SU-DHL-6 (cell line): ENCODE results near the gene ABRACL.

ENCODE experiments used
- H2AFZ ChIP-seq: fragments of 200-600 bp; sonication (generic); 2 replicates; pipeline ENCODE4 v1.6.1; 2014; ENCODE audit warnings: low read depth, mild to moderate bottlenecking, moderate library complexity, mixed read lengths, antibody characterized with exemption, low read length; ENCODE audit not compliant: severe bottlenecking
- H3F3A ChIP-seq: fragments of 200-600 bp; shearing (Covaris generic); 2 replicates; pipeline ENCODE4 v1.6.0; 2016; ENCODE audit warnings: antibody characterized with exemption, mild to moderate bottlenecking; ENCODE audit not compliant: insufficient read depth
- H3K27ac ChIP-seq: fragments of 200-600 bp; sonication (generic); 2 replicates; pipeline ENCODE4 v1.5.1; 2016; ENCODE audit warnings: low read depth, mild to moderate bottlenecking, low read length, moderate library complexity, mixed read lengths
- H3K27me3 ChIP-seq: fragments of 200-600 bp; sonication (generic), shearing (Covaris generic); 2 replicates; pipeline ENCODE4 v1.6.0; 2014; ENCODE audit warnings: mild to moderate bottlenecking, low read length
- H3K36me3 ChIP-seq: fragments of 200-600 bp; sonication (generic); 2 replicates; pipeline ENCODE4 v1.6.1; 2014; ENCODE audit warnings: mild to moderate bottlenecking, low read length, mixed read lengths
- H3K4me2 ChIP-seq: fragments of 300-600, 200-600 bp; shearing (Covaris generic), sonication (generic); 2 replicates; pipeline ENCODE4 v1.6.0; 2014; ENCODE audit warnings: low read length, low read depth, mild to moderate bottlenecking; ENCODE audit not compliant: poor library complexity, severe bottlenecking
- H3K4me3 ChIP-seq: fragments of 200-600 bp; sonication (generic); 2 replicates; pipeline ENCODE4 v1.5.1; 2014; ENCODE audit warnings: antibody characterized with exemption, low read length, mild to moderate bottlenecking, mixed read lengths; ENCODE audit not compliant: insufficient read depth, poor library complexity, severe bottlenecking
- H3K79me2 ChIP-seq: fragments of 200-600 bp; sonication (generic); 2 replicates; pipeline ENCODE4 v1.6.1; 2014; ENCODE audit warnings: mild to moderate bottlenecking, low read length, moderate library complexity; ENCODE audit not compliant: insufficient read depth
- H3K9ac ChIP-seq: fragments of 200-600 bp; sonication (generic); 2 replicates; pipeline ENCODE4 v1.7.0; 2014; ENCODE audit warnings: mild to moderate bottlenecking, low read length
- H3K9me2 ChIP-seq: fragments of 200-600 bp; sonication (generic); replicated peaks from 2 replicates; pipeline ENCODE4 v1.6.1; 2014; ENCODE audit warnings: low read length; ENCODE audit not compliant: insufficient read depth
- H3K9me3 ChIP-seq: fragments of 200-600 bp; sonication (generic); 2 replicates; pipeline ENCODE4 v1.6.1; 2014; ENCODE audit warnings: low read length, mixed read lengths; ENCODE audit not compliant: insufficient read depth
- H4K20me1 ChIP-seq: fragments of 200-600 bp; sonication (generic); 2 replicates; pipeline ENCODE4 v1.6.1; 2014; ENCODE audit warnings: low read depth, mild to moderate bottlenecking, antibody characterized with exemption, low read length, moderate library complexity, mixed read lengths
- CTCF ChIP-seq: fragments of 200-600 bp; sonication (generic); IDR thresholded peaks from one replicate; pipeline ENCODE4 v1.5.1; 2017; ENCODE audit warnings: antibody characterized with exemption, mild to moderate bottlenecking, low read length, moderate library complexity; ENCODE audit not compliant: insufficient read depth, poor library complexity, severe bottlenecking
- EZH2phosphoT487 ChIP-seq: fragments of 200-600 bp; sonication (generic), shearing (Covaris generic); conservative IDR thresholded peaks from 2 replicates; pipeline ENCODE4 v1.6.1; 2018; ENCODE audit warnings: mild to moderate bottlenecking, antibody characterized with exemption, low read length, moderate library complexity, mixed read lengths

The ABRACL gene

GRCh38 chr6:139028658-139029469 lies at the start of gene ABRACL:
TSS of gene ABRACL (plus strand) at chr6:139028745. CDS start at chr6:139034161, 5,416 bp downstream.
- H3K9ac ChIP-seq, result peak within 1 kb of the TSS; percentile 71
- no peaks in the 10 kb centered on the region for H3K79me2 ChIP-seq
- H3K27ac ChIP-seq, result no peak within 1 kb of the TSS
- no peaks in the 10 kb centered on the region for H3K9me2 ChIP-seq
- H3K9me3 ChIP-seq, result no peaks in the 10 kb centered on the region
- no peak for TF ChIP-seq CTCF
- no peak for TF ChIP-seq EZH2phosphoT487
- peaks cover 34% of the 10 kb centered on the region for H3F3A ChIP-seq
- no peaks in the 10 kb centered on the region; the same call in 1 of the 2 replicates for H4K20me1 ChIP-seq
- no peaks in the 10 kb centered on the region for H3K27me3 ChIP-seq
- H3K36me3 ChIP-seq, result no peaks in the 10 kb centered on the region
- H3K4me3 ChIP-seq, result peak within 1 kb of the TSS; percentile 82
- peak within 1 kb of the TSS; percentile 90 for H3K4me2 ChIP-seq
- peak within 1 kb of the TSS; percentile 99 for H2AFZ ChIP-seq

- no peak overlapping the region for H3K4me2 ChIP-seq
- no peak overlapping the region for H3K9ac ChIP-seq
- H3K9me3 ChIP-seq, result no peaks in the 10 kb centered on the region
- peaks cover 49% of the 10 kb centered on the region for H3K79me2 ChIP-seq
- H3K36me3 ChIP-seq, result no peaks in the 10 kb centered on the region
- TF ChIP-seq CTCF, result no peak
- no peak for TF ChIP-seq EZH2phosphoT487
- H3K27me3 ChIP-seq, result no peaks in the 10 kb centered on the region
- no peaks in the 10 kb centered on the region for H3F3A ChIP-seq
- no peak overlapping the region for H2AFZ ChIP-seq
- no peak overlapping the region for H3K27ac ChIP-seq
- H3K4me3 ChIP-seq, result no peak overlapping the region
- peaks cover 21% of the 10 kb centered on the region for H4K20me1 ChIP-seq
- H3K9me2 ChIP-seq, result no peaks in the 10 kb centered on the region
Measured at GRCh38 chr6:138979365-138979764, 49.2 kb upstream of the ABRACL start.

- H4K20me1 ChIP-seq, result peaks cover 21% of the 10 kb centered on the region
- H3K9me2 ChIP-seq, result no peaks in the 10 kb centered on the region
- no peak overlapping the region for H3K27ac ChIP-seq
- H3F3A ChIP-seq, result no peaks in the 10 kb centered on the region
- TF ChIP-seq CTCF, result no peak
- H2AFZ ChIP-seq, result no peak overlapping the region
- H3K4me3 ChIP-seq, result no peak overlapping the region
- no peaks in the 10 kb centered on the region for H3K9me3 ChIP-seq
- H3K79me2 ChIP-seq, result peaks cover 55% of the 10 kb centered on the region
- no peaks in the 10 kb centered on the region for H3K36me3 ChIP-seq
- no peak overlapping the region for H3K9ac ChIP-seq
- no peaks in the 10 kb centered on the region for H3K27me3 ChIP-seq
- no peak overlapping the region for H3K4me2 ChIP-seq
Measured at GRCh38 chr6:138979813-138980668, 48.5 kb upstream of the ABRACL start.
